ENCODE results near the gene HHAT. TPM values are rescaled to one million over a fixed set of nuclear protein-coding genes. Genes with fewer than 3 reads are reported as not detected.

The HHAT gene
- total RNA-seq, 1 donor from 2014 or later, result 11.8 TPM

DNA sequence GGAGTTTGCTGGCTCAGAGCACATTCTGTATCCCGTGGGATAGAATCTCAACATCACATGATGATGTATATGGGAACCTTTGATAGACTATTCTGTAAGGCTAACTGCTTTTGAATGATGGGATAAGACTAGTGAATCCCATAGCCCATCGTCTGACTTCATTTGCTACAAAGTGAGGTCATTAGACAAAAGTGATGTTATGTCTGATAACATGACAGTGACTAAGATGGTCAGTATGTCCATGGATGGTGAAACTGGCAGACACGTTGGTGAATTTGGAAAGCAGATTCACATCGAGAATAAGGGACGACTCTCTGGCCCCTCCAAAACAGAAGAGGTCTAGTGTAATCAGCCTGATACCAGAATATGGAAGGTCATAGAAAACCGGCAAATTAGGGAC lies 108.4 kb downstream of the HHAT start:
- DNase-seq (ENCODE audit: extremely low spot score in 2 of 2), result no peak
- Histone ChIP-seq H3K36me3 (no peaks in the 10 kb centered on the region), H3K27ac (no peak overlapping the region), H3K4me3 (no peak overlapping the region), H3K4me1 (no peaks in the 10 kb centered on the region), H3K27me3 (no peaks in the 10 kb centered on the region), H3K9me3 (no peaks in the 10 kb centered on the region)
- TF ChIP-seq POLR2A (IDR thresholded peaks at IDR 0.05) (no peak), POLR2AphosphoS5 (IDR thresholded peaks at IDR 0.05; ENCODE audit: insufficient read depth in 1 of 2, low read depth in 1 of 2) (no peak)
- TF ChIP-seq, protein P1, sequence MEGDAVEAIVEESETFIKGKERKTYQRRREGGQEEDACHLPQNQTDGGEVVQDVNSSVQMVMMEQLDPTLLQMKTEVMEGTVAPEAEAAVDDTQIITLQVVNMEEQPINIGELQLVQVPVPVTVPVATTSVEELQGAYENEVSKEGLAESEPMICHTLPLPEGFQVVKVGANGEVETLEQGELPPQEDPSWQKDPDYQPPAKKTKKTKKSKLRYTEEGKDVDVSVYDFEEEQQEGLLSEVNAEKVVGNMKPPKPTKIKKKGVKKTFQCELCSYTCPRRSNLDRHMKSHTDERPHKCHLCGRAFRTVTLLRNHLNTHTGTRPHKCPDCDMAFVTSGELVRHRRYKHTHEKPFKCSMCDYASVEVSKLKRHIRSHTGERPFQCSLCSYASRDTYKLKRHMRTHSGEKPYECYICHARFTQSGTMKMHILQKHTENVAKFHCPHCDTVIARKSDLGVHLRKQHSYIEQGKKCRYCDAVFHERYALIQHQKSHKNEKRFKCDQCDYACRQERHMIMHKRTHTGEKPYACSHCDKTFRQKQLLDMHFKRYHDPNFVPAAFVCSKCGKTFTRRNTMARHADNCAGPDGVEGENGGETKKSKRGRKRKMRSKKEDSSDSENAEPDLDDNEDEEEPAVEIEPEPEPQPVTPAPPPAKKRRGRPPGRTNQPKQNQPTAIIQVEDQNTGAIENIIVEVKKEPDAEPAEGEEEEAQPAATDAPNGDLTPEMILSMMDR (IDR thresholded peaks at IDR 0.05), result no peak
- intact Hi-C loops (cut with DNase I), result no loop called here

DNA sequence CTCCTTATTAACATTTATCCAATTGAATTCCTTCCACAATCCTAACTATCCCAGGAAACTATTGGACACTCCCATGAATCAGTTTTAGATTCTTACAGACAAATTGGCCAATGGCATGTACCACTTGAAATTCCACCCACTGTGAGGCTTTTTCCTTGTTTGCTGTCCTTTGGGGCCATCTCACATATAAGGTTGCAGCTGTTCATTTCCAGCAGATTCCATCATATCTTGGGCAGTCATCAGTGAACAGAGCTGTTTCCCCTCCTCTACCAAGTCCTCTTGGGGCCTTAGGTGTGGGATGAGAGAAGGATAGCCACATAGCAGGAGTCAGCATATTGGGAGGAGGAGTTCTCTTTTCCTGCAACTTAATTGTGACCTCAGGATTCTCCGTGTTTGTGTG lies 109.1 kb downstream of the HHAT start:
- TF ChIP-seq, protein P1 (IDR thresholded peaks at IDR 0.05), result no peak
- TF ChIP-seq POLR2A (IDR thresholded peaks at IDR 0.05) (no peak), POLR2AphosphoS5 (IDR thresholded peaks at IDR 0.05; ENCODE audit: insufficient read depth in 1 of 2, low read depth in 1 of 2) (no peak)
- H3K9me3 ChIP-seq, result no peaks in the 10 kb centered on the region
- intact Hi-C loops (cut with DNase I), result no loop called here

DNA sequence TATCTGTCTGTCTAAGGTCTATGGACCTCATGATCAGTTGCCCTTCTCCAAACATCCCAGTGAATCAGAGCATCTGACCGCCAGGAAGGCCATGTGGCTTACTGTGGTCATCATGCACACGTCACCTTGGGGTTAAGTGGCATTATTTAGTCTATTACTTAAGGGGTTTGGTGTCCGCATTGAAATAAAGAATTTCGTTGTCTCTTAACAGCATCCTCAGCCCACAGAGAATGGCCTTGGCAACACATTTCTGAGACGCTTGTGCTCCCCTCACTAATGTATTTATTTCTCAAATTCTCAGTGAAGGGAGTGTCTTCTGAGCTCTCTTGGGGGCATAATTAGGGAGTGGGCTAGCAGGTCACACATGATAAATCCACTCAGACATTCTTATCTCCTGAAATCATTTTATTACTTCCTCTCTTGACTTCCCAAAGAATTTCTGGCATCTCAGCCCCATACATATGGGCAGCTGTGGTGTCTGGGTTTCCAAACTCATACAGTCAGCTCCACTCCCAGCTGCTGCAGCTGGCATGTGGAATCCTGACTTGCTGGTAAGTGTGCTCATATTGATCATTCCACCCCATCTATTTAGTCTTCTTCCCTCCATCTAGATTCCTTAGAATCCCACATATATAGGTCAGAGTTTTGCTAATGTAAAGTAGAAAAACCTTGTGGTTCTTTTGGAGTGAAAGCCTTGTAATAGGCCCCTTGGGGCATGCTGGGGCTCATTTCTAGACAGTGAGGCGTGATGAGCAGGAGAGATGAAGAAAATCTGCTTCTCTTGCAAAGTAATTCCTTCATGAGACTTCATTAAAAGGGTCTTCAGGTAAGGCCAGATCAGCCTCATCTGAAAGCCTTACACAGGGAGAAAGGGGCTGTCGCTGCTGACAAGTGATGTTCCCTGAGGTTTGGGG lies 110.5 kb downstream of the HHAT start:
- DNase-seq (ENCODE audit: extremely low spot score in 2 of 2), result no peak
- TF ChIP-seq POLR2A (IDR thresholded peaks at IDR 0.05) (no peak), POLR2AphosphoS5 (IDR thresholded peaks at IDR 0.05; ENCODE audit: insufficient read depth in 1 of 2, low read depth in 1 of 2) (no peak)
- TF ChIP-seq, protein P1 (IDR thresholded peaks at IDR 0.05), result no peak

More for the DNA sequence above, 109.1 kb downstream of the HHAT start:
- Histone ChIP-seq H3K4me3 (no peak overlapping the region), H3K4me1 (no peaks in the 10 kb centered on the region), H3K27ac (no peak overlapping the region), H3K36me3 (no peaks in the 10 kb centered on the region), H3K27me3 (no peaks in the 10 kb centered on the region)
- DNase-seq (ENCODE audit: extremely low spot score in 2 of 2), result no peak

DNA sequence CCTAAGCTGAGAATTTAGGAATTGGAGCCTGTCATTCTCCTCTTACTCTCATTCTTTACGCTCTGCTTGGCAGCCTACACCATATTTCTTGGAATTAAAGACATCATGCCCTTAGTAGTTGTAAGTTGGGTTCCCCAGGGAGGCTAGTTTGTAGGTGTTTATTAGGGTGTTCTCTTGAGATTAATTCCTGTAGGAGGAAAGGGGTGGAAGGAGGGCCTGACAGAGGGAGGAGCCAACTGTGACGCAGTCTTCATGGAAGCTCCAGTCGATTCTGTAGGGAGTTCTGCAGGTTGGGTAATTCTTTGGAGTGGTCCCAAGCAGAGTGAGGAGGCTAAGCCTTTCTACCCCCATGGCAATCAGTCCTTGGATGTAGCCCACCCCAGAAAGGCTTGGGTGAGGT lies 111.4 kb downstream of the HHAT start:
- intact Hi-C loops (cut with DNase I), result no loop called here
- TF ChIP-seq POLR2AphosphoS5 (IDR thresholded peaks at IDR 0.05; ENCODE audit: insufficient read depth in 1 of 2, low read depth in 1 of 2), result no peak
- TF ChIP-seq, protein P1 (IDR thresholded peaks at IDR 0.05), result no peak
- TF ChIP-seq POLR2A (IDR thresholded peaks at IDR 0.05), result no peak
- Histone ChIP-seq H3K27me3 (no peaks in the 10 kb centered on the region), H3K27ac (no peak overlapping the region), H3K4me3 (no peak overlapping the region), H3K9me3 (no peaks in the 10 kb centered on the region), H3K4me1 (no peaks in the 10 kb centered on the region), H3K36me3 (no peaks in the 10 kb centered on the region)
- no peak for DNase-seq (ENCODE audit: extremely low spot score in 2 of 2)

More for the DNA sequence above, 110.5 kb downstream of the HHAT start:
- Histone ChIP-seq H3K4me3 (no peak overlapping the region), H3K4me1 (no peaks in the 10 kb centered on the region), H3K27ac (no peak overlapping the region), H3K9me3 (no peaks in the 10 kb centered on the region), H3K27me3 (no peaks in the 10 kb centered on the region), H3K36me3 (no peaks in the 10 kb centered on the region)
- intact Hi-C loops (cut with DNase I), result no loop called here

DNA sequence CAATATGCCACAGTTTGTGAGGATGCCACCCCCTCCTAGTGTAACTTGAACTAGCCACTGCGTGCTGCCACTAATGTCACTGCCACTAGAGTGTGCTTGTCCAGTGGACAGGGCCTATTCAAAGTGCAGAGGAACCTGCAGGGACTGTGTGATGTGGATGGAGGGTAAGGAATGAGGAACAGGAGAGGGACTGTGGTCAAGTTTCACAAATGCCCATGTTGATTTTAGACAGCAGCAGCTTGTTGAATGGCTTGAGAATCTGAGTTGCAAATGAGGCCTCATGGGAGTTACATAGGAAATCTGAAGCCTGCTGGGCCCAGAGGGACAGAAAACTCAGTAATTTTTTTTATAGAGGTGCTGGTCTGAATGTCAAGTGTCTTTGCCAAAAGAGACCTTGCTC lies 112.3 kb downstream of the HHAT start:
- intact Hi-C loops (cut with DNase I), result no loop called here
- Histone ChIP-seq H3K27ac (no peak overlapping the region), H3K4me1 (no peaks in the 10 kb centered on the region), H3K36me3 (no peaks in the 10 kb centered on the region), H3K4me3 (no peak overlapping the region), H3K9me3 (no peaks in the 10 kb centered on the region), H3K27me3 (no peaks in the 10 kb centered on the region)
- no peak for DNase-seq (ENCODE audit: extremely low spot score in 2 of 2)
- TF ChIP-seq, protein P1 (IDR thresholded peaks at IDR 0.05), result no peak
- no peak for TF ChIP-seq POLR2AphosphoS5 (IDR thresholded peaks at IDR 0.05; ENCODE audit: insufficient read depth in 1 of 2, low read depth in 1 of 2)

Data from vagina (tissue), 2 donors.